ENCODE measurements around the gene ETV4. TPM values are rescaled to one million over a fixed set of nuclear protein-coding genes. Genes with fewer than 3 reads are reported as not detected.

The ETV4 gene
- total RNA-seq, 1 experiment from 2014 or later = 154 TPM

DNA sequence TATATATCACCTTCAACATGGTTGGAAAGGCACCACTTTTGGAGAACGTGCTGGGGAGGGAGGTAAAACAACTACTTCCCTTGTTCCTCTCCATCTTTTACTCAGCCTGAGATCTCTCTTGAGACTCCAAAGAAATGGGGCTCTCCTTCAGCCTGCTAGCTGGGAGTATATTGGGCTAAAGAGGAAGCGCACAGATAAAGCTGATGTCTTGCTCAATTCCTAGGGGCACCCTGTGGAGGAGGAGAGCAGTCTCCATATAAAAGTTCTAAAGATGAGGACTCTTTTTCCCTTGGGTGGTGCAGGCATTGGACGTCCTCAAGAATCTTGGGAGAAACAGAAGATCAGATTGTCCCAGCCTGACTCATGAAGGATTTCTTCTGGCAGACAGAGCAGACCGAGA lies 4.6 kb upstream of the ETV4 start:
- no peak for DNase-seq (ENCODE audit: low read depth, low spot score)
- in situ Hi-C loops (cut with HindIII; ENCODE audit: low pct_unique_long_range_greater_than_20kb, low sequenced_read_pairs) = no loop called here

DNA sequence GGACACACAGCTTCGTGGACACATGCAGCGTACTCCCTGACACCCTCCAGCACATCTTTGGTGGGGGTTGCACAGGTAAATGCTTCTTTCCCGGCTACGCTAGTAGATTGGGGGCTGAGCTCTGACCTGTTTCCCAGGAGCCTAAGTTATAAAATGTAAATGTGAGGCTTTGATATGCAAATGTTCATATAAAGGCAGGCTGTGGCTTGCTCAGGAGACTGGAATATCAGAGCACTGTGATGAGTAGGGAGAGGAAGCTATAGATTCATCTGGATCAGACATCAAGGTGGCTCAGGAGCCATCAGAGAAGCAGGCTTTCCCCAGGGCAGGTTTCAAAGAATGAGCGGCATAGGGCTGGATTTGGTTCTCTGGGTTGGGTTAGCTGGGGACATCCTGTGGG lies 3.4 kb upstream of the ETV4 start:
- in situ Hi-C loops (cut with HindIII; ENCODE audit: low pct_unique_long_range_greater_than_20kb, low sequenced_read_pairs) = no loop called here

DNA sequence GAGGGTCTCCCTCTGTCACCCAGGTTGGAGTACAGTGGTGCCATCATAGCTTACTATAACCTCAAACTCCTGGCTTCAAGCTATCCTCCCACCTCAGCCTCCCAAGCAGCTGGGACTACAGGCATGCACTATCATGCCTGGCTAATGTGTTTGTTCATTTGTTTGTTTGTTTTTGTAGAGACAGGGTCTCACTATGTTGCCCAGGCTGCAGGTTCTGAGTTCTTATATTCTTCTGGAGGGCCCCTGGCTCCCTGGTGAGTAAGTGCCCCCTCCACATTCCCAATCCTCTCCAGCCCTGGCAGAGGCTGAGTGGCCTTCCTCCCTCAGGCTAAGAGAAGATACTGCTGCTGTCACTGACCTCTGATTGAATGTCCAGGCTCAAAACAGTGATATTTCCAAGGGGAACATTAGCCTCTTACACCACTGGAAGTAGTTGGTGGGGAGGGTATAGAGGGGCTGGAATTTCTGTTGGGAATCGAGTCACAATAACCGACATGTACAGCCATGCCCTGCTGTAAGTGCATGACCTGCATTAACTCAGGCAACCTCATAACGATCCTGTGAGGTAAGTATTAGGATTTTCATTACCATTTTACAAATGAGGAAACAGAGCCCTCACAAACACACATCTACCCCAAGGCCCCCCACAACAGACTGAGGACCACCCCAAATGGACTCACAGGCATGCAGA lies 2.7 kb upstream of the ETV4 start:
- in situ Hi-C loops (cut with HindIII; ENCODE audit: low pct_unique_long_range_greater_than_20kb, low sequenced_read_pairs) = no loop called here
- no peak for DNase-seq (ENCODE audit: low read depth, low spot score)

More for the DNA sequence above, 3.4 kb upstream of the ETV4 start:
- no peak for DNase-seq (ENCODE audit: low read depth, low spot score)

DNA sequence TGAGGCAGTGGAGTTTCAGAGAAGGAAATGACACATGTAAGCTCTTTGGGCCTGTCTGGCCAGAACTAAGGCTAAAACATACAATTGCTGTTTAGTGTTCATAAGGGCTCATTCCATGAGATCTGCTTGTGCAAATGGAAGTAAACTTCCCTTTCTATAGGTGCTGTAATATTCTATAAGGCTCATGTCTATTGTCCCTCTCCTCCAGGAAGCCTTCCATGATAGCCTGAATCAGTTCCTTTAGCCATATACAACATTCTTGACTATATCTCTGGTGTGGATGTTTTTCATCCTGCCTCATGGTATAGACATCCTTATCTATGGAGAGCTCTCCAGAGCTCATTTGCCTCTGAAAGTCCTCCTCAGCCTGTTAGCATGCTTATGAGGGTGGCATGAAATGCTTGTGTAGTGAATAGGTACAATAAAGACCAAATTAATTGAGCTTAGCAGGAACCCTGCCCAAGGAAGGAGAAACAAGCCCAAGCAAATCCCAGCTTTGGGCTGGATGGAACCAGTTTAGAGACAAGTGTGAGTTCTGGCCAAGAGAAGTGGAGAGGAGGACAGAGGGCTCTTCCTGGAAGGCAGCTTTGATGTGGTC lies 1.6 kb upstream of the ETV4 start:
- no peak for DNase-seq (ENCODE audit: low read depth, low spot score)
- in situ Hi-C loops (cut with HindIII; ENCODE audit: low pct_unique_long_range_greater_than_20kb, low sequenced_read_pairs) = no loop called here

DNA sequence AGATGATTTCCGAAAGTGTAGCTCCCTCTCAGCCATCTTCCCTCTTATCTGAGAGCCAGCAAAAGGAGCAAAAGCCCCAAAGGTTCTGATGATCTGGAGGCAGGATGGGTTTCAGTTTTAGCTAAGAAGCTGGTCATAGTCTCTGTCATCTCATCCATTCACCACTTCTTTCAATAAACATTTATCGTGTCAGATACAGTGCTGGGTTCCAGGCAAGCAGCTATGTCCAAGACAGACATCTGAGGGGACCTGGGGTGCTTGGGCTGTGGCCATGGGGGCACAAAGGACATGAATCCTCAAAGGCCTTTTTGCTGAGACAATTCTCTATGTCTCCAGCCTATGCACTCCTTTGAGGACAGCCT lies 1.0 kb upstream of the ETV4 start:
- no peak for DNase-seq (ENCODE audit: low read depth, low spot score)
- in situ Hi-C loops (cut with HindIII; ENCODE audit: low pct_unique_long_range_greater_than_20kb, low sequenced_read_pairs) = no loop called here

DNA sequence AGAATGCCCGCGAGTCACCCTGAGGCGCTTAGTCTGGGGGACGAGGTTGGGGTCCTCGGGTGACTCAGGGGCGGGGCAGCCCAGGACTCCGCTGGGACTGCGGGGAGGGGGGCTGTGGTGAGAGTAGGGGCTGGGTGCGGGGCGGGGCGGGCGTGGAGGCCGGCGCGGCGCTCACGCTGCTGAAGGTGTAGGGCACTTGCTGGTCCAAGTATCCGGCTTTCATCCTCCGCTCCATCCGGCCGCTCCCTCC lies 832 bp downstream of the ETV4 start:
- in situ Hi-C loops (cut with HindIII; ENCODE audit: low pct_unique_long_range_greater_than_20kb, low sequenced_read_pairs) = no loop called here
- DNase-seq (ENCODE audit: low read depth, low spot score) = peak; percentile 25

DNA sequence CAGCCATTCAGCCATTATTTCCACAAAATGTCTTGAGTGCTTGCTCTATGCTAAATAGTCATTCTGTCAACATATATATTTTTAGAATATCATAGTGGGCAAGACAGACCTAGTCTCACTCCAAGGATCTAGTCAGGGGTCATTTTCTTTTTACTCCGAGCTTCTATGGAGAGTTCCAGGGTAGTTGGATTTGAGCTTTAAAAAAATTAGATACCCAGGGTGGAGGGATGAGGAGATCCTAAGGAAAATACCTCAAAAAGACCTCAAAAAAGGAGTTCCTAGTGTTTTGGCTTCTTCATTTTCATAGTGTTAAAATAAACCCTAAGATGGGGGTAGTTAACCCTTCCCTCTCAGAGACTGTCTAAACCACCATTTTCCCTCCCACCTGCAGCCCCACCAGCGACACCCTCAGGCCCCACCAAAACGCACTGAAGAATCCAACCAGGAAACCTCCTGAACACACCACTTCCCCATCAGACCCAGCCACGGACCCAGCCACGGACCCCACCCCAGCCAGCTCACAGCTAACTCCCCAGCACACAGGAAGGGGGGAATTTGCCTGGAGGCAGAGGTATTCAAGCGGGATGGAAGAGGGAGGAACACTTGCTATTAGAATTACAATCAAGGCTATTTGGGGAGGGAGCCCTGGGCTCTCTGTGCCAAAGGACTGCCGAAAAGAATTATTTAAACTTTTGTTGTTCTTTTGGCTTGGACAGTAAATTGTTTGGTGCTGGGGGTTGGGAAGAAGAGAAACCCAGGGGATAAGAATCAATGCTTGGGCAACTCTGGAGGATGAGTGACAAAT lies 2.2 kb downstream of the ETV4 start:
- in situ Hi-C loops (cut with HindIII; ENCODE audit: low pct_unique_long_range_greater_than_20kb, low sequenced_read_pairs) = no loop called here
- DNase-seq (ENCODE audit: low read depth, low spot score) = peak; percentile 49

DNA sequence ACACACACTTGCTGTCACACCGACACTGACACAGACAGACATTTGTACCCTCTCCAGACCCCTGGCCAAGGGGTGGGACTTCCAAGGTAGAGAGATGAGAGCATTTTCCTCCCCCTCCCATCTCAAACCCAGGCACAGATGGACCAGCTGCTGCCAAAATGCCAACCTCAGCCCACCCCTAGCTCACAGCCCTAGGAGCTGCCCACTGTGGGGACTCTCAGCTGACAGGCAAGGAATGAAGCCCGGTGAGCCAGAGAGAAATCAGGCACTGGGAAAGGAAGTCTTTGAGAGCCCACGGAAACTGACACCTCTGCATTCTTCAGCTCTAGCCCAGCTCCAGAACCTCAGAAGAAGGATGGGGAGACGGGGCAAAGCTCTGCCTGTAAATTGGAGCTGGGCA lies 2.8 kb downstream of the ETV4 start:
- no peak for DNase-seq (ENCODE audit: low read depth, low spot score)
- in situ Hi-C loops (cut with HindIII; ENCODE audit: low pct_unique_long_range_greater_than_20kb, low sequenced_read_pairs) = no loop called here

DNA sequence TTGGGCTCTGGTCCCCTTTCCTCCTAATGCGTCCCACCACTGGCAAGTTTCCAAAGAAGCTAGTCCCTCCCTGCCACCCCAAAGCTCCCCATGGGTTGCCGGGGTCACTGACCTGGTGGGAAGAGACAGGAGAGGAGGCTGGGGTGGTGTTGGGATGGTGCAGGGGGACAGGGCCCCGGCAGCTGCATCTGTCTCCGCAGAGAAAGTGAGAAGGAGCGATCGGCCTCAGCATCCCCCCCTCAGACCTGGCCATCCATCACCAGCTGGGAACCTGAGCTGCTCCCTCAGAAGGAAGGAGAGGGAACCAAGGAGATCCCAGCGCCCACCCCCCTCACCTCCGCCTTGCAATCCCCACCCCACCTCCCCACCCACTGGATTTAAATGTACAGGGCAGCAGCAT lies 3.3 kb downstream of the ETV4 start:
- in situ Hi-C loops (cut with HindIII; ENCODE audit: low pct_unique_long_range_greater_than_20kb, low sequenced_read_pairs) = no loop called here
- DNase-seq (ENCODE audit: low read depth, low spot score) = no peak

DNA sequence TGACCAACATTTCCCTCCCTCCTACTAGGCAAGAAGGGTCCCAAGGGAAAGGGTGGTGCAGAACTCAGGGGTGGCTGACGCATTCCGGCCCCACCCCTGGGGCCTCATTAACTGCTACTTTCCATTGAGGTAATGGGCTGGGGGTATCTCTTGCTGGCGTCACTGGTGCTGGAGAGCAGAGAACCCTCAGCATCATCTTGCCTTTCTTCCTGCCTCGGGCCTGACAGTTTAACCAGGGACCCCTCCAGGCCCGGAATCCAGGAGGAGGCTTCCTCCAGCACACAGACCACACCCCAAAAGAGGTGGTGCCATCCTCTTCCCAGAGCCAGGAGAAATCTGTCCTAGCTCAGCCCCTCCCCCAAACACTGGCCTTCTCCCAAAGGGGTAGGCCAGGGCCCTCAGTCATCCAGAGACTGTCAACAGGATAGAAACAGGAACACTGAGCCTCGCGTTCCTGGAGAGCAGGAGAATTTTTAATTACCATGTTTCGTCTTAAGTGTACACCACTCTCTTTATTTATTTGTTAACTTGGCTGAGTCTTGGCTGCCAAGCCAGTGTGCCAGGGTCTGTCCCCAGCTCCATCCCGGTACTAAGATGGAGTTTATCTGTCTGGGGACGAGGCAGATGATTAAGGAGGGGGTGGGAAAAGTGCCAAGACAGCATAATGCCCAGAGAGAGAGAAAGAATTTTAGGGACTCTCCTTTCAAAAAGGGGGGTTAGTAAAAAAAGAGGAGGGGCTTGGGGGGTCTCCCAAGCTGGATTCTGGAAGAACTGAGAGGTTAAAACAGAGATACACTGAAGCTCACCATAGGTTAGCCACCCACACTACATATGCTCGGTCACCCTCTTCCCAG lies 5.1 kb downstream of the ETV4 start:
- peak; percentile 59 for DNase-seq (ENCODE audit: low read depth, low spot score)
- in situ Hi-C loops (cut with HindIII; ENCODE audit: low pct_unique_long_range_greater_than_20kb, low sequenced_read_pairs) = no loop called here

DNA sequence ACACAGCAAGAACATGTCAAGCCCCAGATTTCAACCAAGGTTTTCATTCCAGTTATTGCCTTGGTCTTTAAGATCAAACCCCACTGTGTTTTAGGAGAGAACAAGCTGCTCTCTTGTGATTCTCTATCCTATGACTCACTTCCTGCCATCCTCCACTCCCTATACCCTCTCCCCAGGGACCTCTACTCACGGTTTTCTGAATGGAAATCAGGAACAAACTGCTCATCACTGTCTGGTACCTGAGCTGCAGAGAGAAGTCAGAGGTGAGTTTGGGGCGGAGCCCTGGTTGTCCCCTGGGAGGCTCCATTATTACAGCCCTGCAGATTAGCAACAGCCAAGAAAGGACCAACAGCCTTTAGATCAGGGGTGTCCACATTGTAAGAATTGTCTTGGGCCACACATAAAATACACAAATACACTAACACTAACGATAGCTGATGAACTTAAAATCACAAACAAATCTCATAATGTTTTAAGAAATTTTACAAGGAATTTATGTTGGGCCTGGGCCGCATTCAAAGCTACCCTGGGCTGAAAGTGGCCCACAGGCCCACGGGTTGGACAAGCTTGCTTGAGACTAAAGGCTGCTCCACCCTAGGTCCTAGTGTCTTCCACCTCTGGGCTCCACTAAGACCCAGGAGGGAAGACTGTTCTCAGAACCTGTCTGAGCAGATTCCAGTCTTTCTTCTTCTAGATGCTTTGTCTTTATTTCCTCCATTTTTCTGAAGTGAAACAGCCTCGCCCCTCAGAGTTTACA lies 9.7 kb downstream of the ETV4 start:
- in situ Hi-C loops (cut with HindIII; ENCODE audit: low pct_unique_long_range_greater_than_20kb, low sequenced_read_pairs) = no loop called here
- DNase-seq (ENCODE audit: low read depth, low spot score) = peak; percentile 95

DNA sequence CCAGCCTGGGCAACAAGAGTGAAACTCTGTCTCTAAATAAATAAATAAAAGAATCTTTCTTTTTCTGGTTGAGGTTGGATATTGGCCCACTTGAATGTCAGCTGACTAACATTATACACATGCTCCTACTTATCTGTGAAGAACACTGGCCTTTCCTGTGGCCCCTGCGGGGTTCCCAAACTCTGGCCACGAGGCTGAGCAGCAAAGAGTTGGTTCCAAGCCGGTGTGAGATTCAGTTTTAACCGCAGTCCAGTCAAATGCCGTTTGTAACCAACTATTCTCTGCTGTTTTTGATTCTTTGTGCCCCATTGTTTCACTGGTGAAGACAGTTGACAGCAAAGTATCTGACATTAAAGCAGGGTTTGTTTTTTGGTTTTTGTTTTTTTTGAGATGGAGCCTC lies 11.2 kb downstream of the ETV4 start:
- in situ Hi-C loops (cut with HindIII; ENCODE audit: low pct_unique_long_range_greater_than_20kb, low sequenced_read_pairs) = no loop called here
- peak; percentile 96 for DNase-seq (ENCODE audit: low read depth, low spot score)

DNA sequence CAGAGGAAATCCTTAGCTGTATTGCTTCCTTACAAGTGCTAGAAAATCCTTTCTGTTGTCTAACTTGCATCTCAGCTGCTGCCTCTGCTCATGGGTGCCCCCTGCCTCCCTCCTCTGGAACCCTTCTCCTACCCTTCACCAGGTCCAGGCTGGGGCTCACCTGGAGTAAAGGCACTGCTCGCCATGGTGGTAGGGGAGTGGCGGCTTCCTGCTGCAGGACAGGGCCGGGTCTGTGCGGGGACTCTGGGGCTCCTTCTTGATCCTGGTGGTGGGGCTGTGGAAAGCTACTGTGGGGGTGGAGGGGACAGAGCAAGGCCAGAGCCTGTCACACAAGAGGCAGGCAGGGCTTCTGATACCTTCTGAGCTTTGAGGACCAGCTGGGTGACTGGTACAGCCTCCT lies 12.4 kb downstream of the ETV4 start:
- in situ Hi-C loops (cut with HindIII; ENCODE audit: low pct_unique_long_range_greater_than_20kb, low sequenced_read_pairs) = no loop called here
- no peak for DNase-seq (ENCODE audit: low read depth, low spot score)

DNA sequence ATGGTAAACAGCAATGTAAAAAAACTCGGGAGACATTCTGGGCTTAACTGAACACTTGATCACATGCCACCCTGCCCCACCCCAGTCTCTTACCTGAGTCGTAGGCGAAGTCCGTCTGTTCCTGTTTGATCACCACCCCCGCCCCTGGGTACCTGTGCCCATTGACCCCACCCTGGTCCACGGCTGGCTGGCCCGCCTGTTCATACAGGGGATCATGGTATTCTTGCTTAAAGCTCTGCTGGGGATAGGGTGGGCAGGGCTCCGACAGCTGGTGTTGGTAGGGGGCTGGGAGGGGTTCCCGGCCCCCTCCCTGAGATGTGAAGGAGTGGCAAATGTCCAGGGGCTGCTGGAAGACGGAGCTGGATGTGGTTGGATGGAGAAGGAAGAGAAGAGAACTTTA lies 13.6 kb downstream of the ETV4 start:
- in situ Hi-C loops (cut with HindIII; ENCODE audit: low pct_unique_long_range_greater_than_20kb, low sequenced_read_pairs) = no loop called here
- DNase-seq (ENCODE audit: low read depth, low spot score) = no peak

DNA sequence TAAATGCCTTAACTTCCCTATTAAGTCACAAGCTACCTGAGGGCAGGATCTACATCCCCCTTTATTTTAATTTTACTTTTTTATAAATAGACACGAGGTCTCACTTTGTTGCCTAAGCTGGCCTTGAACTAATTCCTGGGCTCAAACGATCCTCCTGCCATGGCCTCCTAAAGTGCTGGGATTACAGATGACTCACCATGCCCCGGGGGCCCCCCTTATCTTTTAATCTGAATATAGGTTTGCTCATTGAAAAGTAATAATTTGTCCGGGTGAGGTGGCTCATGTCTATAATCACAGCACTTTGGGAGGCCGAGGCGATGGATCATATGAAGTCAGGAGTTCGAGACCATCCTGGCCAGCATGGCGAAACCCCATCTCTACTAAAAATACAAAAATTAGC lies 14.2 kb downstream of the ETV4 start:
- DNase-seq (ENCODE audit: low read depth, low spot score) = no peak
- in situ Hi-C loops (cut with HindIII; ENCODE audit: low pct_unique_long_range_greater_than_20kb, low sequenced_read_pairs) = no loop called here

DNA sequence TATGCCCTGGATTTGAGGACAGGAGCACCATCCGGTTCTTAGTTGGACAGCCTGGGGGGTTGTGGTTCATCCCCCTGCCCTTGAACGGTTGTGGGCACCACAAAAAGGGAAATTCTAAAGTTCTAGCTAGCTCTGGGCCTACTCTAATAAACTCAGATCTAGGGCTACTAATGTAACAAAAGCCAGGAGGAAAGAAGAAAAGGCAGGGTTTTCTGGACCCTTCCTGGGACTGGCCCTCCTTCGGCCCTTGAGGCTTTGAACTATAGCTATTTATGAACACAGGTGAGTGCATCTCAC lies 15.1 kb downstream of the ETV4 start:
- in situ Hi-C loops (cut with HindIII; ENCODE audit: low pct_unique_long_range_greater_than_20kb, low sequenced_read_pairs) = no loop called here
- DNase-seq (ENCODE audit: low read depth, low spot score) = no peak

DNA sequence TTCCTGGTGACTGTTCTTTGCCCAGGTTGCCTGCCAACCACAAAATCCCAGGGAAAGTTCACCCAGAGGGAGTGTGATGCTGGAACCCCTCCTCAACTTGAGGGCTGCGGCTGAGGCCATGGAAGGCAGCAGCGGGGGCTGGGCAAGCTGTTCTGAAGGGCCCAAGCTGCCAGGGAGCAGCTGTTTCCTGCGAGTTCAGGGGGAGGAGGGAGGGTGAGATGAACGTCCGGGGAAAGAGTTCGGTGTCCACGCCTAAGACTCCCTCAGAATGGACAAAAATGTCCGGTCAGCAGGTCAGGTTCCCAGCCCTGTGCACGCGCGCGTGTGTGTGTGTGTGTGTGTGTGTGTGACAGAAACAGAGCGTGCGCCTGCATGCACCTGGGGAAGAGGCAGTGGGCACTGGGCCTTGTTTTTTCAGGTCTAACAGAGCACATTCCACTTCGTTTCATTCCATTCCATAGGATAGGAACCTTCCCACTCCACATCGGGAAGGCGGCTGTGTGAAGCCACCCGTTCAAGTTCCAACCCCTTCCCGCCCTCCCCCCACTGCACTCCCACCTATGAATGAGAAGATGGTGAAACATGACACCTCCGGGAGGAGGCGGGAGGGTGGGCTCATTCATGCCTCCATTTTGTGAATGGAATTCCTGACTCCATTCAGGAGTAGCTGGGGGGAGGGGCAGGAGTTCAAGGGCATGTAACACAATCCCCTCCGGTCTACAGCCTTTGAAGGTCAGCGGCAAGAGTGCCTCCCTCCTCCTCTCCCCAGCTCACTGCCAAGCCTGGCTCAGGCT lies 15.7 kb downstream of the ETV4 start:
- peak; percentile 99 for DNase-seq (ENCODE audit: low read depth, low spot score)
- in situ Hi-C loops (cut with HindIII; ENCODE audit: low pct_unique_long_range_greater_than_20kb, low sequenced_read_pairs) = no loop called here

All from SK-MEL-5 (cell line).